Panc1 (cell line): ENCODE data around the gene RASSF7. TPM values are rescaled to one million over a fixed set of nuclear protein-coding genes. Genes with fewer than 3 reads are reported as not detected.

Experiments used
- ATAC-seq: fragments of 200-7000 bp; cut with Tn5 transposase; 2 replicates; pipeline ENCODE4 v1.9.1; 2020; ENCODE audit warnings: mild to moderate bottlenecking, moderate library complexity
- BruUV-seq: library from RNA; stranded (reverse); fragments of 400-500 nt; replicated peaks from 2 replicates; lab custom pipeline; 2021; lab: Mats Ljungman, UMichigan
- CTCF ChIA-PET: fragments of 300-600 bp; sonication (Branson Sonifier 250); formaldehyde crosslinking; loops from one replicate; lab custom pipeline; 2022; ENCODE audit warnings: antibody characterized with exemption; lab: Charles Lee
- POLR2A ChIA-PET: fragments of 300-600 bp; sonication (Branson Sonifier 250); formaldehyde crosslinking; loops from one replicate; lab custom pipeline; 2022; ENCODE audit warnings: antibody characterized with exemption; lab: Charles Lee
- DNase-seq: peaks from one replicate; pipeline ENCODE4 v3.0.0-alpha.2; 2010; ENCODE audit warnings: low read depth, low spot score
- H3K27ac ChIP-seq: 2 replicates; pipeline ENCODE4 v1.5.1; 2011; ENCODE audit warnings: mild to moderate bottlenecking, low read length, inconsistent platforms
- H3K27me3 ChIP-seq: fragments of 200-500 bp; sonication (Bioruptor generic); 2 replicates; pipeline ENCODE4 v1.6.0; 2014; ENCODE audit warnings: low read length, inconsistent platforms; ENCODE audit not compliant: control insufficient read depth, insufficient read depth
- H3K36me3 ChIP-seq: fragments of 200-500 bp; sonication (Bioruptor generic); 2 replicates; pipeline ENCODE4 v1.5.1; 2014; ENCODE audit warnings: inconsistent platforms, mild to moderate bottlenecking, low read length, moderate library complexity; ENCODE audit not compliant: control insufficient read depth, insufficient read depth
- H3K4me1 ChIP-seq: 2 replicates; pipeline ENCODE4 v1.5.1; 2011; ENCODE audit warnings: inconsistent platforms, mild to moderate bottlenecking, low read length, moderate library complexity; ENCODE audit not compliant: control insufficient read depth, insufficient read depth
- H3K4me3 ChIP-seq, 2 experiments: 2 replicates each; pipeline ENCODE4 v1.5.1; 2011 to 2012; ENCODE audit warnings: low read depth in 2 of 2, low read length in 2 of 2, mild to moderate bottlenecking in 2 of 2, inconsistent platforms in 1 of 2, moderate library complexity in 1 of 2
- H3K9me3 ChIP-seq: fragments of 200-500 bp; sonication (Bioruptor generic); 2 replicates; pipeline ENCODE4 v1.5.1; 2014; ENCODE audit warnings: low read depth, mild to moderate bottlenecking, inconsistent platforms, low read length, moderate library complexity; ENCODE audit not compliant: control insufficient read depth, insufficient read depth
- CTCF ChIP-seq: fragments of 450-650 bp; IDR thresholded peaks from 2 replicates; pipeline ENCODE4 v1.5.1; 2017; ENCODE audit warnings: mild to moderate bottlenecking
- POLR2AphosphoS5 ChIP-seq: IDR thresholded peaks from 2 replicates; pipeline ENCODE4 v1.6.1; 2012; ENCODE audit warnings: mild to moderate bottlenecking, low read depth, low read length, moderate library complexity
- SIN3A ChIP-seq: IDR thresholded peaks from 2 replicates; pipeline ENCODE4 v1.6.1; 2012; ENCODE audit warnings: low read depth, mild to moderate bottlenecking, low read length, moderate library complexity, borderline replicate concordance; ENCODE audit not compliant: insufficient read depth
- TCF7L2 ChIP-seq: IDR thresholded peaks from 2 replicates; pipeline ENCODE4 v1.6.1; 2011; ENCODE audit warnings: mild to moderate bottlenecking, low read depth, low read length, inconsistent platforms
- in situ Hi-C: cut with HindIII; loops from 2 replicates; pipeline ENCODE4 v1.10.0; 2016; ENCODE audit warnings: low sequenced_read_pairs, low pct_unique_long_range_greater_than_20kb
- intact Hi-C: fragments of 100-400 bp; cut with micrococcal nuclease; formaldehyde crosslinking; loops from one replicate; pipeline ENCODE4 v1.10.0; 2022; ENCODE audit not compliant: unreplicated experiment
- total RNA-seq: library from RNA; stranded (reverse); gene quantifications from one replicate; pipeline ENCODE4 v1.2.1, GENCODE V29; 2021; ENCODE audit not compliant: unreplicated experiment
- TF ChIP-seq, protein P1 (sequence below), 2 experiments: IDR thresholded peaks; 2 replicates each; pipeline ENCODE4 v1.6.1; 2011 to 2012; ENCODE audit warnings: low read depth in 2 of 2, control low read depth in 1 of 2, low read length in 1 of 2, mild to moderate bottlenecking in 1 of 2, moderate library complexity in 1 of 2; ENCODE audit not compliant: insufficient read depth in 1 of 2

RASSF7 gene
- total RNA-seq, 1 experiment from 2014 or later: 81.8 TPM

DNA sequence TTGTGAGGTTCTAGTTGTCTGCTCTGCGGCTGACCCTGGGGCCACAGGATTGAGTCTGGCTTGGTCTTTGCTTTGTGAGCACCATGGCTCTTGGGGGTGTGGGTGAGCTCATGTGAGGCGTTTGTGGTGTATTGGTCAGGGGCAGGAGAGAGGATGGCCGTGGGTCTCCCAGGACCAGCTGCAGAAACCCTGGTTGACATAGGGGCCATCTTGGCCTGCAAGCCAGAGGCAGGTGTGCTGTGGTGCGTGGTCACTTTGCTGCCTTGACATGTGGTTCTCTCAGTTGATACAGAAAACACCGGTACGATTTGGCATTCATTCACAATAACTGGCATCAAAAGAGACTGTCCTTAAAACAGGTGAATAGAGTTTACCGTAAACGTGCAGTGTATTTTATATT lies 26.8 kb downstream of the RASSF7 start:
- ATAC-seq (no peak), DNase-seq (no peak)
- intact Hi-C loops: no loop called here
- in situ Hi-C loops: no loop called here
- CTCF ChIA-PET: no interaction called here
- H3K9me3 ChIP-seq: no peaks in the 10 kb centered on the region
- TF ChIP-seq SIN3A (no peak), CTCF (no peak), TCF7L2 (no peak), POLR2AphosphoS5 (no peak)
- TF ChIP-seq, protein P1, sequence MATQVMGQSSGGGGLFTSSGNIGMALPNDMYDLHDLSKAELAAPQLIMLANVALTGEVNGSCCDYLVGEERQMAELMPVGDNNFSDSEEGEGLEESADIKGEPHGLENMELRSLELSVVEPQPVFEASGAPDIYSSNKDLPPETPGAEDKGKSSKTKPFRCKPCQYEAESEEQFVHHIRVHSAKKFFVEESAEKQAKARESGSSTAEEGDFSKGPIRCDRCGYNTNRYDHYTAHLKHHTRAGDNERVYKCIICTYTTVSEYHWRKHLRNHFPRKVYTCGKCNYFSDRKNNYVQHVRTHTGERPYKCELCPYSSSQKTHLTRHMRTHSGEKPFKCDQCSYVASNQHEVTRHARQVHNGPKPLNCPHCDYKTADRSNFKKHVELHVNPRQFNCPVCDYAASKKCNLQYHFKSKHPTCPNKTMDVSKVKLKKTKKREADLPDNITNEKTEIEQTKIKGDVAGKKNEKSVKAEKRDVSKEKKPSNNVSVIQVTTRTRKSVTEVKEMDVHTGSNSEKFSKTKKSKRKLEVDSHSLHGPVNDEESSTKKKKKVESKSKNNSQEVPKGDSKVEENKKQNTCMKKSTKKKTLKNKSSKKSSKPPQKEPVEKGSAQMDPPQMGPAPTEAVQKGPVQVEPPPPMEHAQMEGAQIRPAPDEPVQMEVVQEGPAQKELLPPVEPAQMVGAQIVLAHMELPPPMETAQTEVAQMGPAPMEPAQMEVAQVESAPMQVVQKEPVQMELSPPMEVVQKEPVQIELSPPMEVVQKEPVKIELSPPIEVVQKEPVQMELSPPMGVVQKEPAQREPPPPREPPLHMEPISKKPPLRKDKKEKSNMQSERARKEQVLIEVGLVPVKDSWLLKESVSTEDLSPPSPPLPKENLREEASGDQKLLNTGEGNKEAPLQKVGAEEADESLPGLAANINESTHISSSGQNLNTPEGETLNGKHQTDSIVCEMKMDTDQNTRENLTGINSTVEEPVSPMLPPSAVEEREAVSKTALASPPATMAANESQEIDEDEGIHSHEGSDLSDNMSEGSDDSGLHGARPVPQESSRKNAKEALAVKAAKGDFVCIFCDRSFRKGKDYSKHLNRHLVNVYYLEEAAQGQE (IDR thresholded peaks at IDR 0.05; ENCODE audit: insufficient read depth in 1 of 2, low read depth in 2 of 2, low read length in 1 of 2): no peak
- BruUV-seq: no TSS peak
- no peaks in the 10 kb centered on the region for H3K27me3 ChIP-seq
- H3K4me1 ChIP-seq: no peaks in the 10 kb centered on the region
- no peak overlapping the region for H3K4me3 ChIP-seq
- H3K36me3 ChIP-seq: peaks cover 12% of the 10 kb centered on the region; the same call in 1 of the 2 replicates
- POLR2A ChIA-PET: no interaction called here
- no peak overlapping the region for H3K27ac ChIP-seq

DNA sequence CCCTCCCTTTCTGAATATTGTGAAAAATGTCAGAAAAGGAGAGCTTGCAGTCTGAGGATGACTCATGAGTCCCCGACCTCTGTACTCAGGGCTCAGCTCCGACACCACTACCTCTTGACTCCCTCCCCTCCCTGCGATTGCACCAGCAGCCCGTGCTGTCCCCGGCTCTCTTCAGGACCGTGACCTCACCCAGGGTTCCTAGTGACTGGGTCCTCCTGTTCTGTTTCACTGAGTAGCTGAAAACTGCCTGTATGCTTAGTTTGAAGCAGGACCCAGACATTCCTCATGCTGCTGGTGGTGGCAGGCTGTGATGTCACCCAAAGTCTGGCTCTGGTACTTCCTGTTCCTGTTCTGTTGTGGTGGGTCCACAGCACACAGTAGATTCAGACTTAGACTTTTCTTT lies 27.2 kb downstream of the RASSF7 start:
- ChIA-PET CTCF (no interaction called here), POLR2A (no interaction called here)
- TF ChIP-seq SIN3A (no peak), CTCF (no peak), TCF7L2 (no peak), POLR2AphosphoS5 (no peak)
- TF ChIP-seq, protein P1 (IDR thresholded peaks at IDR 0.05; ENCODE audit: insufficient read depth in 1 of 2, low read depth in 2 of 2, low read length in 1 of 2): no peak
- H3K9me3 ChIP-seq: no peaks in the 10 kb centered on the region
- in situ Hi-C loops: no loop called here
- H3K27ac ChIP-seq: no peak overlapping the region
- H3K4me3 ChIP-seq: no peak overlapping the region
- intact Hi-C loops: no loop called here
- no peaks in the 10 kb centered on the region for H3K27me3 ChIP-seq
- BruUV-seq: TSS peak; percentile 48
- DNase-seq (no peak), ATAC-seq (no peak)
- H3K4me1 ChIP-seq: no peaks in the 10 kb centered on the region
- peaks cover 12% of the 10 kb centered on the region for H3K36me3 ChIP-seq
